GM21529 (cell line): ENCODE results near the gene LKAAEAR1.

ENCODE experiments used
- ATAC-seq: cut with Tn5 transposase; IDR thresholded peaks from one replicate; pipeline ENCODE4 v1.9.1; 2021; ENCODE audit not compliant: unreplicated experiment

LKAAEAR1 gene

GRCh38 chr20:64111841-64112641 is 27.8 kb upstream of the LKAAEAR1 start:
- no peak for ATAC-seq

GRCh38 chr20:64110411-64111068 is 26.3 kb upstream of the LKAAEAR1 start:
- ATAC-seq: no peak

GRCh38 chr20:64109831-64110391 is 25.7 kb upstream of the LKAAEAR1 start:
- no peak for ATAC-seq

GRCh38 chr20:64108731-64109681 is 24.8 kb upstream of the LKAAEAR1 start:
- ATAC-seq: no peak

GRCh38 chr20:64107736-64108457 is 23.7 kb upstream of the LKAAEAR1 start:
- no peak for ATAC-seq

- no peak for ATAC-seq
Measured at GRCh38 chr20:64106981-64107735, 23.0 kb upstream of the LKAAEAR1 start, which contains the start of gene NPBWR2. NPBWR2 (minus strand) TSS chr20:64107565; CDS start chr20:64106831, 734 bp downstream.

- no peak for ATAC-seq
Measured at GRCh38 chr20:64106435-64106961, 22.3 kb upstream of the LKAAEAR1 start.

GRCh38 chr20:64105846-64106434 is 21.7 kb upstream of the LKAAEAR1 start:
- ATAC-seq: no peak

GRCh38 chr20:64104667-64105451 is 20.7 kb upstream of the LKAAEAR1 start:
- no peak for ATAC-seq

- no peak for ATAC-seq
Measured at GRCh38 chr20:64103871-64104666, 19.9 kb upstream of the LKAAEAR1 start.

GRCh38 chr20:64102647-64103354 is 18.6 kb upstream of the LKAAEAR1 start:
- no peak for ATAC-seq

- no peak for ATAC-seq
Measured at GRCh38 chr20:64101731-64102621, 17.8 kb upstream of the LKAAEAR1 start.

GRCh38 chr20:64100946-64101688 is 16.9 kb upstream of the LKAAEAR1 start:
- no peak for ATAC-seq

GRCh38 chr20:64100566-64100888 is 16.3 kb upstream of the LKAAEAR1 start:
- no peak for ATAC-seq
